Measurements from ENCODE around the gene ACSS3.
"Not testable (repeated sequence)": the region's sequence is repeated elsewhere in the genome, so short reads cannot be mapped to it uniquely, and the experiment has no call there.

ACSS3 gene

DNA sequence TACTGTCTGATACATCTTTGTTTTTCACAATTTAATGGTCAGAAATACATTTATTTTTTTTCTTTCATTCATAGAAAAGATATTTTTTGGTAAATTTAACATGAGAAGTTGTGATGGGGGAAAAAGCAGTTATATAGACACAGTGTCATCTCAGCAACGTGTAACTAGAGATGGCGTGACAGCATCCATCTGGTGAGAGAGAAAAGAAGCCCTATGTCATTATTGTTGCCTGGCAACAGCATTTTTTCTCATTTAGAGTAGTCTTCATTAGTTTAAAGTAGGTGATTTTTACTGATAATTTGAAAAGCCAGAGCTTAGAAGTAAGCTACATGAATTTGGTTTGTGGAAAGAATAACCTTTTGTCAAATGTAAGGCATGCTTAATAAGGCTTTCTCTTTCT, 128.6 kb downstream of the ACSS3 start:
- no peak overlapping the region for H3K4me3 ChIP-seq (ENCODE audit: low read length)
- TF ChIP-seq, protein P1, sequence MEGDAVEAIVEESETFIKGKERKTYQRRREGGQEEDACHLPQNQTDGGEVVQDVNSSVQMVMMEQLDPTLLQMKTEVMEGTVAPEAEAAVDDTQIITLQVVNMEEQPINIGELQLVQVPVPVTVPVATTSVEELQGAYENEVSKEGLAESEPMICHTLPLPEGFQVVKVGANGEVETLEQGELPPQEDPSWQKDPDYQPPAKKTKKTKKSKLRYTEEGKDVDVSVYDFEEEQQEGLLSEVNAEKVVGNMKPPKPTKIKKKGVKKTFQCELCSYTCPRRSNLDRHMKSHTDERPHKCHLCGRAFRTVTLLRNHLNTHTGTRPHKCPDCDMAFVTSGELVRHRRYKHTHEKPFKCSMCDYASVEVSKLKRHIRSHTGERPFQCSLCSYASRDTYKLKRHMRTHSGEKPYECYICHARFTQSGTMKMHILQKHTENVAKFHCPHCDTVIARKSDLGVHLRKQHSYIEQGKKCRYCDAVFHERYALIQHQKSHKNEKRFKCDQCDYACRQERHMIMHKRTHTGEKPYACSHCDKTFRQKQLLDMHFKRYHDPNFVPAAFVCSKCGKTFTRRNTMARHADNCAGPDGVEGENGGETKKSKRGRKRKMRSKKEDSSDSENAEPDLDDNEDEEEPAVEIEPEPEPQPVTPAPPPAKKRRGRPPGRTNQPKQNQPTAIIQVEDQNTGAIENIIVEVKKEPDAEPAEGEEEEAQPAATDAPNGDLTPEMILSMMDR (IDR thresholded peaks at IDR 0.05; ENCODE audit: insufficient read depth, low read depth, low read length, missing control alignments): no peak
- no peak for DNase-seq (ENCODE audit: low read depth)

DNA sequence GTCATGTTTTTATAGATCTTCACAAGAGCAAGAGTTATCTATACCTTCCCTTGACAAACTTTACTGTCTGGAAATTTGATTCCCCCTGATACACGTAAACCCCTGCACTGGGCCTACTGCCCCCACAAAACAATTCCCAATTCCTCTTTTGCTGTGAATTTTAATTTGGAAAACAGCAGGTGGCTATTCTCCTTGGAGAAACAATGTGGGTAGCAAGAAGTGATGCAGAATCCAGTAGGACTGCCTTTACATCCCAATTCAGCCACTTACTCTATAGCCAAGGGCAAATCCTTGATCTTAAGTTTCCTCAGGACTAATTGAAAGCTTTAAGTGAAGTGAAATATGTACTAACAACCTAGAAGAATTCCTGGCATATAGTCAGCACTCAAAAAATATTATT, 129.3 kb downstream of the ACSS3 start:
- no peak for DNase-seq (ENCODE audit: low read depth)
- TF ChIP-seq, protein P1 (IDR thresholded peaks at IDR 0.05; ENCODE audit: insufficient read depth, low read depth, low read length, missing control alignments): no peak
- no peak overlapping the region for H3K4me3 ChIP-seq (ENCODE audit: low read length)

DNA sequence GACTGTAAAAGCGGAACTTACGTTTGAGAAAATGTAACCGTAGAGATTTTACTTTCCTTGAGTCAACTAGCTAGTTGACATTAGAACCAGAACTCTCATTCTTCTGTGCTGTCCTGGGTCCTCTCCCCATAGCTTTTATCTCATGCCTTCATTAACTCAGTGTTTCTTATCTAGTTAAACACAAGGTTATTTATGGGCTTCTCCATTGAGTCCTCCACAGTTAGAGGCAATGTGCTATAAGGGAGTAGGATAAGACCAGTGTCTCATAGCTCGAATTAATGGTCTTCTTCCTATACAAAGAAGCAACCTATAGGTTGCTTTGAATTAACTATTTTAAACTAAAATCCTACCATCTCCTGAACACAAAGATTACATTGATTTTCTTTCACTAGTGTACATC, 129.8 kb downstream of the ACSS3 start:
- TF ChIP-seq, protein P1 (IDR thresholded peaks at IDR 0.05; ENCODE audit: insufficient read depth, low read depth, low read length, missing control alignments): no peak
- no peak for DNase-seq (ENCODE audit: low read depth)
- no peak overlapping the region for H3K4me3 ChIP-seq (ENCODE audit: low read length)

DNA sequence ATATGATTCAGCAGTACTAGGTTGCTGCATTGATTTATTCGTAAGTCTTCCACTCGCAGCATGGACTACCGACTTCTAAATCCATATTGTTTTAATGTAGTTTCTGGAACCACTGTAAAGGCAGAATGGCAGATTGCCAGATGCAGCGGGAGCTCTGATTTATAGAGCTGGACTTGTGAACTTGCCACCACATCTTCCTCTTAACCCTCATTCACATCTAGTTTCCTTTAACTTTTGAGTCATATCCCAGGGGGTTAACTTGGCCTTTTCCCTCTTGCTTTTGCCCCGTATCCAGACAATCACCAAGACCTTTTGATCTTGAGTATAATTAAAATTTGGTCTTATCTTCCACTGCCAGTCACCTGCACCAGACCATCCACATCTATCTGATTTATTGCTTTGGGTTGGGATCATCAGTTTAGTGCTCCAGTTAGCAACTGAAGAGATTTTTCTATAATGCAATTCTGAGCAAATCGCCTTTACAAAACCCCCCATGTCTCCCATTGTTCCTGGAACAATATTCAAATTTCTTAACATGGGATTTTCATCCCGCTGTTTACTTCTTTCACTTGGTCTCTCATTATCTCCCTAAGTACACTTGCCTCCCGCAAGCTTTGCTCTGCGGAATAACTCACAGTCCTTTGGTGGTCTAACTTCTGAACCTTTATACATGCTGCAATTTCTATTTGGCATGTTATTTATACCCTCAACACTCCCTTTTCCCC, 130.5 kb downstream of the ACSS3 start:
- H3K4me3 ChIP-seq (ENCODE audit: low read length): no peak overlapping the region
- TF ChIP-seq, protein P1 (IDR thresholded peaks at IDR 0.05; ENCODE audit: insufficient read depth, low read depth, low read length, missing control alignments): no peak
- no peak for DNase-seq (ENCODE audit: low read depth)

DNA sequence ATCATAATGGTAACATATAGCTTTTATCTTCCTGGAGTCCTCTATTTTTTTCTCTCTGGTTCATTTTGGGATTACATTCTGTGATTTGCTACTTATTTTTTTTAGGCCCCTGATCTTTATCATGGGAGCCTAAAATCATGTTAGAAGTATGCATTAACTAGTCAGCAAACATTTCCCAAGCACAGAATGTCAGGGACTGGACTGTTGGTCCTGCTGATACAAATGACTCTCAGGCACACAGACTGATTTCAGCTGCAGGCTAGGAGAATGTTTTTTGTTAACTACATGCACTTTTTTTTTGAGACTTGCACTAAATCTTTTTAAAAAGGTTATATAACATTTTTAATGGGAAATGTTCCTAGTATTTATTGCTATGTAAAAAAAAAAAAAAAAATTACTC, 131.1 kb downstream of the ACSS3 start:
- DNase-seq (ENCODE audit: low read depth): no peak
- H3K4me3 ChIP-seq (ENCODE audit: low read length): no peak overlapping the region
- TF ChIP-seq, protein P1 (IDR thresholded peaks at IDR 0.05; ENCODE audit: insufficient read depth, low read depth, low read length, missing control alignments): no peak

DNA sequence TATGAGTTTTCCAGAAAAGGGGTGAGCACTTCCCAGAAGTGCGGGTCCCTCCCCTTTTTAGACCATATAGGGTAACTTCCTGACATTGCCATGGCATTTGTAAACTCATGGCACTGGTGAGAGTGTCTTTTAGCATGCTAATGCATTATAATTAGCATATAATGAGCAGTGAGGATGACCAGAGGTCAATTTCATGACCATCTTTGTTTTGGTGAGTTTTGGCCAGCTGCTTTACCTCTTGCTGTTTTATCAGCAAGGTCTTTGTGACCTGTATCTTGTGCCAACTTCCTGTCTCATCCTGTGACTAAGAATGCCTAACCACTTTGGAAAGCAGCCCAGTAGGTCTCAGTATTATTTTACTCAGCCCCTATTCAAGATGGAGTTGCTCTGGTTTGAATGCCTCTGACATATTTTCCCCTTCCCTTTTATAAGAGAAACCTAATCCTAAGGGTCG, 131.9 kb downstream of the ACSS3 start:
- DNase-seq (ENCODE audit: low read depth): peak; percentile 72
- not testable (repeated sequence) for H3K4me3 ChIP-seq (ENCODE audit: low read length)

DNA sequence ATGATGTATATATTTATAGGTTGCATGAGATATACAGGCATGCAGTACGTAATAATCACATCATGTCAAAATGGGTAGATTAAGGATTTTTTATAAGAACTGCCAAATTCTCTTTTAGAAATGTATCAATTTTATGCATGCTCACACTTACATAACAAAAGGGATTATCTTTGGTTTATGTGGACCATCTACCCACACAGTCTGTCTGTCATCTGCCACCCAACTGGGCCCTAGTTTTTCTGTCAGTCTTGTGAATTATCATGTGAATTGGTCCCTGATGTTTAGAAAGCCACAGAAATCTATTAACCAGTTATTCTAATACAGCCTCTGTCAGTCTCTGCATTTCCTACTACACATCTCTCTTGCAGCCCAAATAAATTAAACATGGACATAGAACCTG, 133.4 kb downstream of the ACSS3 start:
- DNase-seq (ENCODE audit: low read depth): no peak
- TF ChIP-seq, protein P1 (IDR thresholded peaks at IDR 0.05; ENCODE audit: insufficient read depth, low read depth, low read length, missing control alignments): no peak

More for the DNA sequence above, 133.4 kb downstream of the ACSS3 start:
- no peak overlapping the region for H3K4me3 ChIP-seq (ENCODE audit: low read length)

All from epithelial cell of esophagus (primary cell).